IMR-90 (cell line): ENCODE measurements around the gene ABL1. TPM values are rescaled to one million over a fixed set of nuclear protein-coding genes. Genes with fewer than 3 reads are reported as not detected.

ENCODE experiments used
- ATAC-seq: fragments of 200-7000 bp; cut with Tn5 transposase; 2 replicates; pipeline ENCODE4 v1.9.1; 2020; ENCODE audit warnings: low read depth, mild to moderate bottlenecking, moderate library complexity
- BruUV-seq: library from RNA; stranded (reverse); fragments of 400-500 nt; replicated peaks from 2 replicates; lab custom pipeline; 2021; lab: Mats Ljungman, UMichigan
- CTCF ChIA-PET: fragments of 300-600 bp; formaldehyde crosslinking; extraction: SDS; loops from one replicate; lab custom pipeline; 2021; ENCODE audit warnings: antibody characterized with exemption; lab: Yijun Ruan, JAX
- POLR2A ChIA-PET: fragments of 300-600 bp; sonication (Branson Sonifier 250); formaldehyde crosslinking; loops from one replicate; lab custom pipeline; 2022; ENCODE audit warnings: antibody characterized with exemption; ENCODE audit not compliant: unreplicated experiment; lab: Charles Lee
- DNase-seq: peaks from one replicate; pipeline ENCODE4 v3.0.0; 2013
- H2AFZ ChIP-seq: replicated peaks from 2 replicates; pipeline ENCODE3; 2013; ENCODE audit warnings: low read length, mild to moderate bottlenecking; ENCODE audit not compliant: poor library complexity
- H2AK5ac ChIP-seq: 2 replicates; pipeline ENCODE4 v1.6.1; 2013; ENCODE audit warnings: low read depth, low read length, inconsistent platforms
- H2AK9ac ChIP-seq: replicated peaks from 2 replicates; pipeline ENCODE3; 2013; ENCODE audit warnings: mild to moderate bottlenecking, low read depth, low read length, moderate library complexity; ENCODE audit not compliant: poor library complexity
- H2BK120ac ChIP-seq: 2 replicates; pipeline ENCODE4 v1.6.1; 2013; ENCODE audit warnings: low read depth, low read length, inconsistent platforms
- H2BK15ac ChIP-seq: 3 replicates; pipeline ENCODE4 v1.6.1; 2013; ENCODE audit warnings: low read depth, low read length, inconsistent platforms
- H2BK20ac ChIP-seq: 2 replicates; pipeline ENCODE4 v1.6.1; 2013; ENCODE audit warnings: low read depth, mild to moderate bottlenecking, inconsistent platforms, low read length, moderate library complexity
- H2BK5ac ChIP-seq: 2 replicates; pipeline ENCODE4 v1.6.1; 2013; ENCODE audit warnings: mild to moderate bottlenecking, low read depth, low read length, inconsistent platforms; ENCODE audit not compliant: poor library complexity, severe bottlenecking
- H3K14ac ChIP-seq: replicated peaks from 2 replicates; pipeline ENCODE4 v1.6.1; 2013; ENCODE audit warnings: low read depth, low read length, inconsistent platforms
- H3K18ac ChIP-seq: 2 replicates; pipeline ENCODE4 v1.6.1; 2013; ENCODE audit warnings: low read depth, low read length, control low read depth
- H3K23ac ChIP-seq: 2 replicates; pipeline ENCODE4 v1.6.1; 2013; ENCODE audit warnings: low read depth, low read length, inconsistent platforms
- H3K27ac ChIP-seq: 2 replicates; pipeline ENCODE4 v1.5.1; 2013; ENCODE audit warnings: mild to moderate bottlenecking, control low read depth, low read length; ENCODE audit not compliant: insufficient read depth
- H3K27me3 ChIP-seq: 2 replicates; pipeline ENCODE4 v1.6.1; 2013; ENCODE audit warnings: low read length; ENCODE audit not compliant: control insufficient read depth, insufficient read depth
- H3K36me3 ChIP-seq: 2 replicates; pipeline ENCODE4 v1.6.1; 2013; ENCODE audit warnings: low read length, mixed read lengths; ENCODE audit not compliant: control insufficient read depth, insufficient read depth
- H3K4ac ChIP-seq: 2 replicates; pipeline ENCODE4 v1.6.1; 2013; ENCODE audit warnings: low read depth, low read length, inconsistent platforms
- H3K4me1 ChIP-seq: 2 replicates; pipeline ENCODE4 v1.6.1; 2013; ENCODE audit warnings: low read length, mixed read lengths; ENCODE audit not compliant: control insufficient read depth, insufficient read depth
- H3K4me2 ChIP-seq: 2 replicates; pipeline ENCODE4 v1.6.1; 2013; ENCODE audit warnings: low read depth, mild to moderate bottlenecking, control low read depth, low read length, moderate library complexity
- H3K4me3 ChIP-seq: 2 replicates; pipeline ENCODE4 v1.5.1; 2013; ENCODE audit warnings: low read depth, mild to moderate bottlenecking, control low read depth, low read length, moderate library complexity; ENCODE audit not compliant: insufficient read depth
- H3K56ac ChIP-seq: 2 replicates; pipeline ENCODE4 v1.6.1; 2013; ENCODE audit warnings: low read length, inconsistent platforms; ENCODE audit not compliant: insufficient read depth; ENCODE audit errors: extremely low read depth
- H3K79me1 ChIP-seq, 2 experiments: 2 replicates each; pipeline ENCODE4 v1.6.1; 2013; ENCODE audit warnings: low read length in 2 of 2, inconsistent platforms in 1 of 2, low read depth in 1 of 2
- H3K9ac ChIP-seq: 2 replicates; pipeline ENCODE4 v1.6.1; 2013; ENCODE audit warnings: low read depth, low read length, control low read depth
- H3K9me1 ChIP-seq: 2 replicates; pipeline ENCODE4 v1.6.1; 2013; ENCODE audit warnings: low read length, inconsistent platforms; ENCODE audit not compliant: insufficient read depth
- H3K9me3 ChIP-seq: 2 replicates; pipeline ENCODE4 v1.6.1; 2013; ENCODE audit warnings: low read length; ENCODE audit not compliant: control insufficient read depth, insufficient read depth
- H4K20me1 ChIP-seq: 2 replicates; pipeline ENCODE4 v1.6.1; 2013; ENCODE audit warnings: low read length, inconsistent platforms; ENCODE audit not compliant: insufficient read depth
- H4K5ac ChIP-seq: 2 replicates; pipeline ENCODE4 v1.6.1; 2013; ENCODE audit warnings: mild to moderate bottlenecking, low read depth, low read length, control low read depth
- H4K8ac ChIP-seq, 2 experiments: 2 replicates each; pipeline ENCODE4 v1.6.1; 2013; ENCODE audit warnings: low read depth in 2 of 2, low read length in 2 of 2, control low read depth in 1 of 2, inconsistent platforms in 1 of 2
- H4K91ac ChIP-seq: 2 replicates; pipeline ENCODE4 v1.6.1; 2013; ENCODE audit warnings: low read depth, low read length, inconsistent platforms; ENCODE audit not compliant: insufficient read depth
- RAD21 ChIP-seq: IDR thresholded peaks from 2 replicates; pipeline ENCODE4 v1.6.1; 2012; ENCODE audit warnings: low read length, improper control_type of control experiment
- SMC3 ChIP-seq: fragments of 150-350 bp; IDR thresholded peaks from 2 replicates; pipeline ENCODE4 v1.6.1; 2016; ENCODE audit warnings: low read depth, mild to moderate bottlenecking, antibody characterized with exemption, low read length, moderate library complexity
- WGBS, 2 experiments: methylation state at CpG; one replicate each; pipeline versions ENCODE4 v1.1.5 to v1.1.7; 2013; ENCODE audit warnings: missing lambda C conversion rate in 2 of 2; ENCODE audit not compliant: insufficient read length in 1 of 2; ENCODE audit errors: extremely low coverage in 2 of 2; 5-methylcytosine and 5-hydroxymethylcytosine counted together
- dilution Hi-C: fragments of 300-500 bp; cut with HindIII; formaldehyde crosslinking; loops from one replicate; pipeline ENCODE4 v1.14.3; 2018; ENCODE audit warnings: low sequenced_read_pairs; ENCODE audit not compliant: unreplicated experiment
- in situ Hi-C: fragments of 300-500 bp; cut with MboI; formaldehyde crosslinking; loops from 3 replicates; pipeline ENCODE4 v1.14.3; 2019; ENCODE audit warnings: low sequenced_read_pairs, inconsistent platforms, mixed read lengths
- intact Hi-C: fragments of 100-400 bp; cut with micrococcal nuclease; formaldehyde crosslinking; loops from 2 replicates; pipeline ENCODE4 v1.10.0; 2022
- polyA plus RNA-seq, 3 experiments: library from polyadenylated mRNA; depleted of rRNA; stranded (reverse); fragments of >200 nt; gene quantifications; 2 replicates each; pipeline ENCODE4 v1.2.3, GENCODE V29; 2012; ENCODE audit warnings: low replicate concordance in 1 of 3
- total RNA-seq: library from RNA; depleted of rRNA; stranded (reverse); fragments of >200 nt; gene quantifications from 2 replicates; pipeline ENCODE4 v1.2.3, GENCODE V29; 2012

Gene ABL1
- total and polyA plus RNA-seq, 2 of the 4 experiments (the other 2 are of a cell fraction) = 33.7 to 49.1 TPM

DNA sequence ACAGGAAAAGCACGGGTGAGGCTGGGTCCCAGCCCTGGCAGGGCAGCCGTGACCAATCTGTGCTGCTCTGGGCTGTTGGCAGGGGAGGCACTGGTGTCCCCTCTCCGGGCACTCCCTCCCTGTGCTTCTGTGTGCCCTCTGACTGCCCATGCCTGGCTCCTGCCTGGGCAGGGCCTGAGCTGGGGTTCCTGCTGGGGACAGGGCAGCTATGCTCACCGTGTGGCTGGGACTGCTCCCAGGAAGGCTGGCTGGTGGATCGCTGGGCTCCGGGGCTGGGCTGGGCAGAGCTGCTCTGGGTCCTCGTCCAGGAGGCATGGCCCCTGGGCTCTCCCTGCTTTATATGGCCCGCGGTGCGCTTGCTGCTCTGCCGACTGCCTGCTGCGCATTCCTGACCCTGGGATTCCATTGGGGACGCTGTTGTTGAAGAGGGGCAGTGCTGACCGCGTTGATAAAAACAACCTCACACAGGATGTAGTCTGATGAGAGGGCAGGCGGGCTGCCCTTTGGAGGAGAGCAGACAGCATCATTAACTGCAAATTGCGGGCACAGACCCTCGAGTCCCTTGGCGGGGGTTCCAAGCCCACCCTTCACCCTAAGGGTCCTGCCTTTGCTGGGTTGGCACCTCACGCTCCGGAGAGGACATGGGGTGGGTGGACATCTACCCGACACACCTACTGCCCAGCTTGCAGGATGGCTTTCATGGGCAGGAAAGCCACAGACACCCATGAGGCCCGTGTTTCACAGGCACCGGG is 60.6 kb downstream of the ABL1 start:
- H4K20me1 ChIP-seq = peaks cover 13% of the 10 kb centered on the region
- 79% methylated on average over 8 of the region's 24 CpGs; no CpG with 5 or more reads in 1 of the 2 experiments for WGBS, 2 experiments
- H3K9me3 ChIP-seq = no peaks in the 10 kb centered on the region
- no peak overlapping the region for H3K23ac ChIP-seq
- H3K27ac ChIP-seq = no peak overlapping the region
- no peak overlapping the region for H3K18ac ChIP-seq
- no peaks in the 10 kb centered on the region for H3K9me1 ChIP-seq
- H4K8ac ChIP-seq = no peak overlapping the region
- H3K4me1 ChIP-seq = no peaks in the 10 kb centered on the region
- no peak for DNase-seq
- no peak overlapping the region for H3K4me2 ChIP-seq
- in situ Hi-C loops = no loop called here
- H3K79me1 ChIP-seq = peaks cover 0 to 8% of the 10 kb centered on the region in 2 experiments; a peak in 2 of 4 replicates
- no peak overlapping the region for H3K56ac ChIP-seq
- intact Hi-C loops = no loop called here
- BruUV-seq = no TSS peak
- H2AFZ ChIP-seq = no peak overlapping the region
- peaks cover 32% of the 10 kb centered on the region for H3K36me3 ChIP-seq
- no peak overlapping the region for H3K4me3 ChIP-seq
- peak; percentile 22 for ATAC-seq
- no peak for TF ChIP-seq RAD21
- TF ChIP-seq SMC3 = no peak
- H2BK20ac ChIP-seq = no peak overlapping the region
- H2AK5ac ChIP-seq = no peak overlapping the region
- no peak overlapping the region for H2BK120ac ChIP-seq
- H2BK15ac ChIP-seq = no peak overlapping the region
- H3K14ac ChIP-seq = no peak overlapping the region
- CTCF ChIA-PET = no interaction called here
- no peak overlapping the region for H4K5ac ChIP-seq
- POLR2A ChIA-PET = no interaction called here
- no peak overlapping the region for H2AK9ac ChIP-seq
- H3K27me3 ChIP-seq = peaks cover 2% of the 10 kb centered on the region; the same call in 1 of the 2 replicates
- H4K91ac ChIP-seq = no peak overlapping the region
- H3K9ac ChIP-seq = no peak overlapping the region
- dilution Hi-C loops = no loop called here
- H3K4ac ChIP-seq = no peak overlapping the region
- no peak overlapping the region for H2BK5ac ChIP-seq
